VCaP (cell line): ENCODE results near the gene PPP6R1.
"Not testable (repeated sequence)": the region's sequence is repeated elsewhere in the genome, so short reads cannot be mapped to it uniquely, and the experiment has no call there.

Experiments
- H3K27ac ChIP-seq: fragments of 450-650 bp; 2 replicates; pipeline ENCODE4 v1.5.1; 2017
- TF ChIP-seq, protein P1 (sequence below): fragments of 450-650 bp; conservative IDR thresholded peaks from 2 replicates; pipeline ENCODE4 v1.5.1; 2017; ENCODE audit warnings: mild to moderate bottlenecking, moderate library complexity

Gene PPP6R1

DNA sequence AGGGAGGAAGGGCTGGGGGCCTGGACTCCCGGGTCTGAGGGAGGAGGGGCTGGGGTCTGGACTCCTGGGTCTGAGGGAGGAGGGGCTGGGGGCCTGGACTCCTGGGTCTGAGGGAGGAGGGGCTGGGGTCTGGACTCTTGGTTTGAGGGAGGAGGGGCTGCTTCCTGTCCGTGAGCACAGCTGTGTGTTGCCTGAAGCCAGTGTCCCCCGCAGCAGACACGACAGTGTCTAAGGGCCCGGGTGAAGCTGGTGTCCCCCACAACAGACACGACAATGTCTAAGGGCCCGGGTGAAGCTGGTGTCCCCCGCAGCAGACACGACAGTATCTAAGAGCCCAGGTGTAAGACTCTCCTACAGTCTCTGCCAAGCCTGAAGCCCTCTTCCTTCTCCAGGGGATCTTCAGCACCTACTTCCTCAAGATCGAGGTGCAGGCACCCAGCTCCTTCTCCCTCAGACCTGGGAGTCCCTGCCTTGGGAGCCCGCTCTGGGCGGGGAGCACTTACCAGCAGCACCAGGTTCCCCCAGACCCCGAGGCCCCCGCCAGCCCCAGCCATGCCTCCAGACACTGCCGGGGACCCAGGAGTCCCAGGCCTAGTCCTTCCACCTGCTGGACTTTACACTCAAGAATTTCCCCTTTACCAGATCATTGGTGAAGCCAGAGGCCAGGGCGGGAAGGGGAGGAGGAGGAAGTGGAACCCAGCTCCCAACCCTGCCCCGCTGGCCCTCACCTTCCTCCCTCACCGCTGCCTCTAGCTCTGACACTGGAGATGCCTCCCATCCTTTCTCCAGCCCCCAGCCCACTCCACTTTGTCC lies 49.7 kb downstream of the PPP6R1 start, which contains the start of gene PTPRH:
Gene PTPRH, minus strand, starts transcription at position 622 of the 813 bp plus-strand sequence. Its CDS starts 68 bp downstream, at position 554.
- TF ChIP-seq, protein P1, sequence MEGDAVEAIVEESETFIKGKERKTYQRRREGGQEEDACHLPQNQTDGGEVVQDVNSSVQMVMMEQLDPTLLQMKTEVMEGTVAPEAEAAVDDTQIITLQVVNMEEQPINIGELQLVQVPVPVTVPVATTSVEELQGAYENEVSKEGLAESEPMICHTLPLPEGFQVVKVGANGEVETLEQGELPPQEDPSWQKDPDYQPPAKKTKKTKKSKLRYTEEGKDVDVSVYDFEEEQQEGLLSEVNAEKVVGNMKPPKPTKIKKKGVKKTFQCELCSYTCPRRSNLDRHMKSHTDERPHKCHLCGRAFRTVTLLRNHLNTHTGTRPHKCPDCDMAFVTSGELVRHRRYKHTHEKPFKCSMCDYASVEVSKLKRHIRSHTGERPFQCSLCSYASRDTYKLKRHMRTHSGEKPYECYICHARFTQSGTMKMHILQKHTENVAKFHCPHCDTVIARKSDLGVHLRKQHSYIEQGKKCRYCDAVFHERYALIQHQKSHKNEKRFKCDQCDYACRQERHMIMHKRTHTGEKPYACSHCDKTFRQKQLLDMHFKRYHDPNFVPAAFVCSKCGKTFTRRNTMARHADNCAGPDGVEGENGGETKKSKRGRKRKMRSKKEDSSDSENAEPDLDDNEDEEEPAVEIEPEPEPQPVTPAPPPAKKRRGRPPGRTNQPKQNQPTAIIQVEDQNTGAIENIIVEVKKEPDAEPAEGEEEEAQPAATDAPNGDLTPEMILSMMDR: no peak
- peak within 1 kb of the TSS; percentile 62 for H3K27ac ChIP-seq

DNA sequence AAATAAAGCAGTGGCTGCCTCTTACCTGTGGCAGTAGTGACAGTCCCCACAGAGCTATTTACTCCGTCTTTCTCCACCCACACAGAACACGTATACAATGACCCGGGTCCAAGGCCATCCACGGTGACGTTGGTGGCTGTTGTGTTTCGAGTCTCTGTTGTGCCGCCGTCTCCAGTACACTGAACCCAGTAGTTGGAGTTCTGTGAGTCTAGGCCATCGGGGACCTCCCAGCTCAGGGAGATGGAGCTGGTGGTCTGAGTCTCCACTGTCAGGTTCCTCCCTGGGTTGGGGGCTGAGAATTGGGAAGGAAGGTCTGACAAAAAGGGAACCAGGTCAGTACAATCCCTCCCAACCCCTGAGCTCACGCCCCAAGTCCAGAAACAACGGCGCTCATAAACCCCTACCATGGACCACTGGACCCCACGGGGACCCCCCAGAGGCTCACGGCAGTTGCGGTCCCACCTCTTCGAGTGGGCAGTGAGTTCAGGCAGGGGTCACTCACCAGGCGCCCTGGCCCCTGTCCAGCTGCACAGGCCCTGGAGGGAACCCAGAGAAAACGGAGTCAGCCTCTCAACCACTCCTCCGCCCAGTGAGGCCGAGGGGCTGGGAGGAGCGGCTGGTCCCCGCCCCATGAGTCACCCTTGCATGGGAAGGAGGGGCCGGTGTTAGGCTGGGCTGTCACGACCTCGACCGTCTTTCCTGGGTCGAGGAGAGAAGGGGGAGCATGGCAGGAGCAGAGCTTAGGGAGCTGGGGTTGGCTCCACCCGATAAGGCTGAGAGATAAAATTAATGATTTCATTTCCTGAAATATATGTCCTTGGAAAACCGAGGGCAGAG lies 51.9 kb downstream of the PPP6R1 start:
- TF ChIP-seq, protein P1: no peak

DNA sequence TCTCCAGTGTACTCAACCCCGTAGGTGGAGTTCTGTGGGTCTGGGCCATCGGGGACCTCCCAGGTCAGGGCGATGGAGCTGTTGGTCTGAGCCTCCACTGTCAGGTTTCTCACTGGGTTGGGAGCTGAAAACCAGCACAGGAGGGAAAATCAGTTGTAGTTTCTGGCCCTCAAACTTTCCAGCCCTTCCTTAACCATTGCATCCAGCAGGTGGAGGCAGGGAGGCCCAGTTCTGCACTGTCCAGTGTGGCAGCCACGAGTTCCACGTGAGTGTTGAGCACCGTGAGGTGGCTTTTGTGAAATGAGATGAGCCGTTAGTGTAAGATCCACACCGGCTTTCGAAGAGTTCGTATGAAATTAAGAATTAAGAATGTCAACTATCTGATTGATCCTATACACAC lies 56.6 kb downstream of the PPP6R1 start:
- not testable (repeated sequence) for H3K27ac ChIP-seq
- TF ChIP-seq, protein P1: peak; percentile 21; the same call in 1 of the 2 replicates

More for the DNA sequence above, 51.9 kb downstream of the PPP6R1 start:
- H3K27ac ChIP-seq: no peak overlapping the region

DNA sequence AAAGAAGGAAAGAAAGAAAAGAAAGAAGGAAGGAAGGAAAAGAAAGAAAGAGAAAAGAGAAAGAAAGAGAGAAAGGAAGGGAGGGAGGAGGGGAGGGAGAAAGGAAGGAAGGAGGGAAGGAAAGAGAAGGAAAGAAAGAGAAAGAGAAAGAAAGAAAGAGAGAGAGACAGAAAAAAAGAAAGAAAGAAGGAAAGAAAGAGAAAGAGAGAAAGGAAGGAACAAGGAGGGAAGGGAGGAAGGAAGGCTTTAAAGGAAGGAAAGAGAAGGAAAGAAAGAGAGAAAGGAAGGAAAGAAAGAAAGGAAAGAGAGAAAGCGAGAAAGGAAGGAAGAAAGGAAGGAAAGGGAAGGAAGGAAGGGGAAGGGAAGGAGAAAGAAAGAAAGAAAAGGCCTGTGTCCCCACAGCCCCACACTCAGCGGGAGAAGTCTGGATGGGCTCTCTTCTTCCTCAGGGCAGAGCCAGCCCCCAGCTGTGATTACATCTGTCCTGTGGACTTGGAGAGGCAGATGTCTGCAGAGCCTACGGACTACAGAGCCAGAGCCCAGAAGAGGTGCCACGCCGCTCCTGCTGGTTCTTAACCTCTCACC lies 59.1 kb downstream of the PPP6R1 start:
- TF ChIP-seq, protein P1: no peak
- no peak overlapping the region for H3K27ac ChIP-seq

DNA sequence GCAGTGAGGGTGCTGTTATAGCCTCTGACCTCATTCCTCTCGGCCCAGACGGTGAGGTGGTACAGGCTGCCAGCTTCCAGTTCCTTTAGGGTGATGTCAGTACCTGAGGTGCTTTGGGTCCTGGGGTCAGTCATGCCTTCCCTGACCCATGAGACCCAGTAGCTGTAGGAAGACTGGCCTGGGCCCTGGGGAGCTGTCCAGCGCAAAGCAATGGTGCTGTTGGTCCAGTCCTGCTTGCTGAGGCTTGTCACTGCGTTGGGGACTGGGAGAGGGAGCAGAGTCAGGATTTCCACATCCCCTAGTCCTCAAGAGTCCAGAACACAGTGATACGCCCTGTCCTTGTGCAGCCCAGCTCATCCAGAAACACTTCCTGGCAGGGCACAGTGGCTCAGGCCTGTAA lies 60.2 kb downstream of the PPP6R1 start:
- H3K27ac ChIP-seq: no peak overlapping the region
- TF ChIP-seq, protein P1: no peak

DNA sequence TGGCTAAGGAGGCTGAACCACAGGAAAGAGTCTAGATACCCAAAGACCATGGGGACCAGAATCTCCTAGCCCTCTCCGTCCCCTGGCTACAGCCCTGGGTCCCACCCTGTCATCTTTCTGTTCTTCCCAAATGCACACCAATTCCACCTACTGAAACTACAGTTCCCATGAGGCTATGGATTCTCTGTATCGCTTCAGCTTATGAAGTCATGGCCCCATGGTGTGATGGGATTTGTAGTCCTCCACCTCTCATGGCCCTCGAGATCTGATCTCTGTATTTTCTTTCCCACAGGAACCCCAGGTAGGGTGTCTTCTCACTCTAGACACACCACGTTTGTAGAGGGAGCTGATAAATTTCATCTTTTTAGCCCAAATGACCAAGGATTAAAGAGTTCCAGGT lies 61.3 kb downstream of the PPP6R1 start:
- no peak overlapping the region for H3K27ac ChIP-seq
- TF ChIP-seq, protein P1: no peak

DNA sequence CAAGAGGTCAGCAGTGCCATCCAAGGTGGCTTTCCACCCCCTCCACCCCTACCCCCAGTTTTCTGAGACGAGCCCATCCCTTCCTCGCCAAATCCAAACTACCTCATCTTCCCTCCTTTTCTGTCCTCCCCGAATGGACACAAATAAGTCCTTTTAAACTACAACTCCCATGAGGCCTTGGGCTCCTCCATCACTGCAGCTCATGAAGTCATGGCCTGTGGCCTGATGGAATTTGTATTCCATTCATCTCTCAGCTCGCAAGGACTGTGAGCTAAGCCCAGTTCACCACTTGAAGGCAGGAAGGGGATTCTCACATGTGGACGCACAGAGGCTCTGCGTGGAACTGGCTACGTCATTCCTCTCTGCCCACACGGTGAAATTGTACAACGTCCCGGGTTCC lies 62.0 kb downstream of the PPP6R1 start:
- TF ChIP-seq, protein P1: no peak
- no peak overlapping the region for H3K27ac ChIP-seq
